Endothelial cell of umbilical vein (primary cell): ENCODE results near the gene DHCR7. TPM values are rescaled to one million over a fixed set of nuclear protein-coding genes. Genes with fewer than 3 reads are reported as not detected.

ENCODE experiments used
- BruUV-seq: library from RNA; stranded (reverse); fragments of 400-500 nt; replicated peaks from 2 replicates; lab custom pipeline; 2021; lab: Mats Ljungman, UMichigan
- CTCF ChIA-PET: fragments of 300-600, 350-600 bp; sonication (Branson Sonifier 250); formaldehyde crosslinking; loops from one replicate; lab custom pipeline; 2021; ENCODE audit warnings: antibody characterized with exemption, inconsistent platforms; lab: Charles Lee
- POLR2A ChIA-PET: fragments of 300-600, 350-600 bp; sonication (Branson Sonifier 250); formaldehyde crosslinking; loops from one replicate; lab custom pipeline; 2021; ENCODE audit warnings: antibody characterized with exemption, inconsistent platforms; lab: Charles Lee
- DNase-seq: peaks from one replicate; pipeline ENCODE4 v3.0.0-alpha.2; 2011; ENCODE audit warnings: low read depth, low spot score
- FAIRE-seq: peaks from 2 replicates; lab custom pipeline; 2011; peaks lifted over from hg19 to GRCh38; lab: Jason Lieb, UNC
- H2AFZ ChIP-seq: 2 replicates; pipeline ENCODE4 v1.6.0; 2012; ENCODE audit warnings: low read depth, low read length, control low read depth, inconsistent platforms
- H3K27ac ChIP-seq: 2 replicates; pipeline ENCODE4 v1.5.1; 2011; ENCODE audit warnings: low read depth, mild to moderate bottlenecking, control low read depth, low read length, moderate library complexity; ENCODE audit not compliant: insufficient read depth
- H3K27me3 ChIP-seq, 2 experiments: 2 replicates each; pipeline versions ENCODE4 v1.6.0 to v1.6.1; 2011; ENCODE audit warnings: low read length in 2 of 2, mixed read lengths in 1 of 2; ENCODE audit not compliant: control insufficient read depth in 2 of 2, insufficient read depth in 2 of 2
- H3K36me3 ChIP-seq, 2 experiments: 2 replicates in 1 of 2; 3 replicates in 1 of 2; pipeline ENCODE4 v1.5.1; 2011; ENCODE audit warnings: low read length in 2 of 2, mild to moderate bottlenecking in 1 of 2, moderate library complexity in 1 of 2; ENCODE audit not compliant: control insufficient read depth in 2 of 2, insufficient read depth in 2 of 2; ENCODE audit errors: extremely low read depth in 1 of 2
- H3K4me1 ChIP-seq: 3 replicates; pipeline ENCODE4 v1.5.1; 2011; ENCODE audit warnings: mild to moderate bottlenecking, low read length; ENCODE audit not compliant: control insufficient read depth, insufficient read depth; ENCODE audit errors: extremely low read depth
- H3K4me2 ChIP-seq: 2 replicates; pipeline ENCODE4 v1.6.1; 2011; ENCODE audit warnings: low read length, control low read depth, mixed read lengths; ENCODE audit not compliant: insufficient read depth
- H3K4me3 ChIP-seq, 3 experiments: fragments of 200-600 bp in 1 of 3; sonication (generic), shearing (Covaris generic) in 1 of 3; replicated peaks in 1 of 3; 2 replicates each; pipeline ENCODE4 v1.5.1; 2011 to 2016; ENCODE audit warnings: control low read depth in 3 of 3, low read length in 3 of 3, mild to moderate bottlenecking in 2 of 3, inconsistent platforms in 1 of 3, low read depth in 1 of 3, moderate library complexity in 1 of 3; ENCODE audit not compliant: insufficient read depth in 1 of 3
- H3K79me2 ChIP-seq: 2 replicates; pipeline ENCODE4 v1.6.0; 2012; ENCODE audit warnings: low read length, inconsistent platforms; ENCODE audit not compliant: control insufficient read depth, insufficient read depth
- H3K9ac ChIP-seq: replicated peaks from 2 replicates; pipeline ENCODE3; 2011; ENCODE audit warnings: low read length, control low read depth; ENCODE audit not compliant: insufficient read depth; ENCODE audit errors: extremely low read depth
- H3K9me1 ChIP-seq: replicated peaks from 3 replicates; pipeline ENCODE4 v1.6.0; 2011; ENCODE audit warnings: mild to moderate bottlenecking, low read length; ENCODE audit not compliant: control insufficient read depth, insufficient read depth; ENCODE audit errors: extremely low read depth
- H3K9me3 ChIP-seq: replicated peaks from 2 replicates; pipeline ENCODE4 v1.5.1; 2012; ENCODE audit warnings: low read length, inconsistent platforms; ENCODE audit not compliant: control insufficient read depth, insufficient read depth
- H4K20me1 ChIP-seq: replicated peaks from 2 replicates; pipeline ENCODE3; 2011; ENCODE audit warnings: mild to moderate bottlenecking, low read length; ENCODE audit not compliant: control insufficient read depth, insufficient read depth; ENCODE audit errors: extremely low read depth
- FOS ChIP-seq: IDR thresholded peaks from 2 replicates; pipeline ENCODE4 v1.6.1; 2011; ENCODE audit warnings: mild to moderate bottlenecking, low read length, moderate library complexity, borderline replicate concordance; ENCODE audit not compliant: insufficient read depth
- JUN ChIP-seq: IDR thresholded peaks from 2 replicates; pipeline ENCODE4 v1.6.1; 2011; ENCODE audit warnings: borderline replicate concordance, low read depth; ENCODE audit not compliant: insufficient read length, insufficient read depth
- MYC ChIP-seq: IDR thresholded peaks from one replicate; pipeline ENCODE4 v1.6.1; 2011; ENCODE audit warnings: mild to moderate bottlenecking, low read depth, low read length
- POLR2AphosphoS5 ChIP-seq: IDR thresholded peaks from 2 replicates; pipeline ENCODE4 v1.6.1; 2012; ENCODE audit warnings: low read depth, mild to moderate bottlenecking, control low read depth, low read length, moderate library complexity; ENCODE audit not compliant: insufficient read depth
- dilution Hi-C: fragments of 300-500 bp; cut with MboI; formaldehyde crosslinking; loops from one replicate; pipeline ENCODE4 v1.15.0; 2019; ENCODE audit warnings: low sequenced_read_pairs; ENCODE audit not compliant: extremely low pct_ligation_motif_present
- intact Hi-C: fragments of 100-400 bp; cut with micrococcal nuclease; formaldehyde crosslinking; loops from one replicate; pipeline ENCODE4 v1.10.0; 2022
- polyA plus RNA-seq, 4 experiments: library from polyadenylated mRNA; depleted of rRNA in 3 of 4; stranded (reverse) in 3 of 4; unstranded in 1 of 4; fragments of >200 nt; gene quantifications; 2 replicates each; pipeline versions ENCODE4 v1.2.1 to v1.2.3, GENCODE V29; 2011 to 2012; ENCODE audit warnings: missing spikeins in 1 of 4
- total RNA-seq: library from RNA; stranded (reverse); gene quantifications from 2 replicates; pipeline ENCODE4 v1.2.3, GENCODE V29; 2021
- TF ChIP-seq, protein P1 (sequence below), 2 donors: IDR thresholded peaks; 1 replicate in 1 of 2; 2 replicates in 1 of 2; pipeline ENCODE4 v1.5.1; 2011; ENCODE audit warnings: low read length in 2 of 2, mild to moderate bottlenecking in 2 of 2, moderate library complexity in 2 of 2, control low read depth in 1 of 2, inconsistent platforms in 1 of 2, low read depth in 1 of 2; ENCODE audit not compliant: insufficient read depth in 1 of 2; ENCODE audit errors: extremely low read depth in 1 of 2

Gene DHCR7
- total and polyA plus RNA-seq, 2 donors (not counting 3 experiments of a cell fraction or from before 2014, with no cell fraction given): 171 to 175 TPM

DNA sequence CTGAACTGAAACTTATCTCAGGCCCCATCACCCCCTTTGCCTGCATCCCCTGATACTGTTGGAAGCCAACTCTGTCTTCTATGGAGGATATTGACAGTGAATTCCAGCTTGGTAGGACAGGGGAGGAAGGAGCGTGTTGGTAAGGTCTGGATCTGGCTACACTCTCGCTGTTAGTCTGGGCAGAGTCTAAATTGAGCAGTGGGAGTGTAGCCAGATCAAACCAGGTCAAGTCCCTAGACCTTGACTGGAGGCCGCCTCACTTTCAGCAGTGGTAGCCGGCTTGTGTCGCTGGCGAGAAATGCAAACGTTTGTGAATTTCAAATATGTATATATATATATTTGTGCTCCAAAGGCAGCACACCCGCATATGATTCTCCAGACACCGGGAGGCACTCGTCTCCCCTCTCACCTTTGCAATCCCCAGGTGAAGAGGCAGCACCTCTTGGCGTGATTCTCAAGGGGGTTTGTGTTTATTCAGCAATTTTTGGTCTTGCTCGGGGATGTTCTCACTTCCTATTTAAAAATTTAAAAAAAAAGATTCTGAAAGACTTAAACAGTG, 26.7 kb downstream of the DHCR7 start:
- dilution Hi-C loops: no loop called here
- DNase-seq: no peak
- H3K27ac ChIP-seq: no peak overlapping the region
- no peak overlapping the region for H2AFZ ChIP-seq
- FAIRE-seq: no peak
- H3K9ac ChIP-seq: no peak overlapping the region
- H3K27me3 ChIP-seq: peaks cover 0 to 2% of the 10 kb centered on the region in 2 experiments
- no peaks in the 10 kb centered on the region for H3K36me3 ChIP-seq
- H3K79me2 ChIP-seq: no peaks in the 10 kb centered on the region
- intact Hi-C loops: loop anchor here (2.0 kb wide), 1 partner anchor 955 kb away; no protein-coding TSS in a partner anchor
- ChIA-PET POLR2A (no interaction called here), CTCF (no interaction called here)
- no peak overlapping the region for H3K4me2 ChIP-seq
- no peak overlapping the region for H3K4me3 ChIP-seq
- no peak for TF ChIP-seq MYC
- TF ChIP-seq, protein P1, sequence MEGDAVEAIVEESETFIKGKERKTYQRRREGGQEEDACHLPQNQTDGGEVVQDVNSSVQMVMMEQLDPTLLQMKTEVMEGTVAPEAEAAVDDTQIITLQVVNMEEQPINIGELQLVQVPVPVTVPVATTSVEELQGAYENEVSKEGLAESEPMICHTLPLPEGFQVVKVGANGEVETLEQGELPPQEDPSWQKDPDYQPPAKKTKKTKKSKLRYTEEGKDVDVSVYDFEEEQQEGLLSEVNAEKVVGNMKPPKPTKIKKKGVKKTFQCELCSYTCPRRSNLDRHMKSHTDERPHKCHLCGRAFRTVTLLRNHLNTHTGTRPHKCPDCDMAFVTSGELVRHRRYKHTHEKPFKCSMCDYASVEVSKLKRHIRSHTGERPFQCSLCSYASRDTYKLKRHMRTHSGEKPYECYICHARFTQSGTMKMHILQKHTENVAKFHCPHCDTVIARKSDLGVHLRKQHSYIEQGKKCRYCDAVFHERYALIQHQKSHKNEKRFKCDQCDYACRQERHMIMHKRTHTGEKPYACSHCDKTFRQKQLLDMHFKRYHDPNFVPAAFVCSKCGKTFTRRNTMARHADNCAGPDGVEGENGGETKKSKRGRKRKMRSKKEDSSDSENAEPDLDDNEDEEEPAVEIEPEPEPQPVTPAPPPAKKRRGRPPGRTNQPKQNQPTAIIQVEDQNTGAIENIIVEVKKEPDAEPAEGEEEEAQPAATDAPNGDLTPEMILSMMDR (IDR thresholded peaks at IDR 0.05; ENCODE audit: extremely low read depth in 1 of 2, insufficient read depth in 1 of 2, low read depth in 1 of 2, low read length in 2 of 2): no peak
- TF ChIP-seq FOS: no peak
- no peak for TF ChIP-seq POLR2AphosphoS5
- no peak for TF ChIP-seq JUN
- no TSS peak for BruUV-seq
- no peaks in the 10 kb centered on the region for H3K4me1 ChIP-seq
- no peaks in the 10 kb centered on the region for H3K9me3 ChIP-seq
- no peaks in the 10 kb centered on the region for H4K20me1 ChIP-seq
- H3K9me1 ChIP-seq: no peaks in the 10 kb centered on the region
